Stromal cell of bone marrow (primary cell): ENCODE measurements around the gene SLC1A7.

Experiments
- DNase-seq: peaks from one replicate; pipeline ENCODE4 v3.0.0-alpha.2; 2012; ENCODE audit warnings: low read depth

SLC1A7 gene

DNA sequence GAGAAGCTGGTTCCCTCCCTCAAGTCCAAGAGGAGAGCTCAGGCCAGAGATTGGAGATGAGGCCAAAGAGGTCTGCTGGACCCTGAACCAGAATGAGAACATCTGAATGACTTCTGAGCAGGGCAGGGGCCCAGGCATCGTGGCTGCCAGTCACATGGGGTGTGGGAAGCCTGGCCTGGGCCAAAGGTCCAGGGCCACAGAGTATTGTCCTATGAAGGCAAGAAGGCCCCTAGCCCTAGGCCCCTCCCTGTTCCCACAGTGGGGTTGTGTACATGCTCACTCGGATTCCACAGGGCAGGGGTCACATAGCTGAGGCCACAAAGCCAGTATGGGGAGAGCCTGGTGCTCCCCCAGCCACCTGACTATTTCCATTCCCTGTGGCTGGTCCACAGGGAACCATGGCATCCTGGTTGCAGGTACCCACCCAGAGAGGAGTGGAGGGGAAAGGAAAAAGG, 18.5 kb upstream of the SLC1A7 start:
- DNase-seq = no peak

DNA sequence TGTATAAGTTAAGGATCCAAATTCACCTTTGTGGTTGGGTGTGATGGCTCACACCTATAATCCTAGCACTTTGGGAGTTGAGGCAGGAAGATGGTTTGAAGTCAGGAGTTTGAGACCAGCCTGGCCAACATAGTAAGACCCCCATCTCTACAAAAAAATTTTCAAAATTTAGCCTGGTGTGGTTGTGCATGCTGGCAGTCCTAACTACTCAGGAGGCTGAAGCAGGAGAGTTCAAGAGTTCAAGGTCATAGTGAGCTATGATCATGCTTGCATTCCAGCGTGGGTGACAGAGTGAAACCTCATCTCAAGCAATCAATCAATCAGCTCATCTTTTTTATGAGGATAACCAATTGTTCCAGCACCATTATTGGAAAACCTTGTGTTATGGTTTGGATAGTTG, 16.5 kb upstream of the SLC1A7 start:
- DNase-seq = no peak

DNA sequence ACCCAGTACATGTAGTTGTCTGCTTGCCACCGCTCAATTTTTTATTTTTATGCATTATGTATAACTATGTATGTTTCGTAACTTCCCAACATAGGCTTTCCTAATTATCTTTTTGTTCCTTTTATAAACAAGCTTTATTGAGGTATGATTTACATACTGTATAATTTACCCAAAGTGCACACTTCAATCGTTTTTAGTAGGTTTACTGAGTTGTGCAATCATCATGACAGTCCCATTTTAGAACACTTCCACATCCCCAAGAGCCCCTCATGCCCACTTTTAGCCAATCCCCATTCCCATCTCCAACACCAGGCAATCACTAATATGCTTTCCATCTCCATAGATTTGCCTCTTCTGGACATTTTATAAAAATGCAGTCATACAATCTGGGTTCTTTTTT, 14.3 kb upstream of the SLC1A7 start:
- DNase-seq = no peak

DNA sequence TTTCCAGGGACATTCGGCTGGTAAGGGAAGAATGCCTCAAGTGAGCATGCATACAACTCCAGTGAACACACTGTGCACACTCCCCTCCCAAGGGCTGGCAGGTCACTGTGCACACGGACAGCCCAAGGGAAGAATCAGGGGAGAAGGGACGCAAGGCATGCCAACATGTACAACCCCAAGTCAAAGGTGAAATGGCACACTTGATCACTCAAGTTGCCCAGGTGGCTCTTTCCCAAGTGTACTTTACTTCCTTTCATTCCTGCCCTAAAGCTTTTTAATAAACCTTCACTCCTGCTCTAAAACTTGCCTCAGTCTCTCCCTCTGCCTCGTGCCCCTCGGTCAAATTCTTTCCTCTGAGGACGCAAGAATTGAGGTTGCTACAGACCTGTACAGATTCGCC, 13.5 kb upstream of the SLC1A7 start:
- DNase-seq = no peak

DNA sequence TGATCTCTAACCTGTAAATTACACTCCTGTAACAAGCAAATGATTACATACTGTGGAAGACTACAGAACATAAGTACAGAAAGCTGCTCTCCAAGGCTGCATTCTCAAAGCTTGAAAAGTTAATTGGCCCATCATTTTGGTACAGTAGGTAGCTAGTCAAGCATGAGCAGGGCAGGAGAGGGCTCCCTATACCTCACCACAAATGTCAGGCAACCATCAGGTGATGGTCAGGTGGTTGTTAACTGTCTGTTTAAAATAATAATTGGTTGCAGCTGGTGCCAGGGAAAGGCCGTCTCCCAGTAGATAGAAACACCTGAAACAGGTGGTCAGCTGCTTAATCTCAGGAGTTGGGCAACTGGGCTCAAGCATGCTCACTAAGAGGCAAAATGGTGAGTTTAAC, 13.1 kb upstream of the SLC1A7 start:
- DNase-seq = no peak

DNA sequence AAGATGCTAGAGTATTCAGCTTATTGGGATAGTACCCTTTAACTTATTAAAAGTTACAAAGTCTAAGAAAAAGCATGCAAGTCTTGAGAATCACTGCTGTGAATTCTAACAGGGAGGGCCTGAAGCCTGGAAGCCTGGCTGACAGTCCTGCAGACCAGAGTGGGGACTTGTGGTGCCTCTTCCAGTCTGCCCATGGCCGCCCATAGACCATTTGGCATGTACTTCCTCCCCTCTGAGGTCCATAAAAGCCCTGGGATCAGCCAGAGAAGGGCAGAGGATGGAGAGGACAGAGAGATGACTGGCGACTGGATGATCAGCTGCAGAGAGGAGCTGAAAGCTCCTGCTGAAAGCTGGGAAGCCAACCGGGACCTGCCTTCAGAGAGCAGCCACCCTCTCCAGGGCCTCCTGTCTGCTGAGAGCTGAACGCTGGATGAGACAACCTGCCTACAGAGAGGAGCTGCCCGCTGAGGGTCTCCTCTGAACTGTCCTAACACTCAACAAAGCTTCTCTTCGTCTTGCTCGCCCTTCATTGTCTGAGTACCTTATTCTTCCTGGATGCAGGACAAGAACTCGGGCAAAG, 12.5 kb upstream of the SLC1A7 start:
- no peak for DNase-seq

DNA sequence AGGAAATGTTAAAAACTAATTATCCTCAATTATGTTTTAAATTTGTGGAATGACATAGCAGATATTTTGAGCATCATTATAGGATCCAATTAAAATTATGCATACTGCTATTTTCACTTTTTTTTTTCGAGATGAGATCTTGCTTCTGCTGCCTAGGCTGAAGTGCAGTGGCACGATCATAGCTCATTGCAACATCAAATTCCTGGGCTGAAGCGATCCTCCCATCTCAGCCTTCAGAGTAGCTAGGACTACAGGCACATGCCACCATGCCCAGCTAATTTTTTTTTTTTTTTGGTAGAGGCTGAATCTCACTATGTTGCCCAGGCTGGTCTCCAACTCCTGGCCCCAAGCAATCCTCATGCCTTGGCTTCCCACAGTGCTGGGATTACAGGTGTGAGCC, 11.3 kb upstream of the SLC1A7 start:
- DNase-seq = no peak

DNA sequence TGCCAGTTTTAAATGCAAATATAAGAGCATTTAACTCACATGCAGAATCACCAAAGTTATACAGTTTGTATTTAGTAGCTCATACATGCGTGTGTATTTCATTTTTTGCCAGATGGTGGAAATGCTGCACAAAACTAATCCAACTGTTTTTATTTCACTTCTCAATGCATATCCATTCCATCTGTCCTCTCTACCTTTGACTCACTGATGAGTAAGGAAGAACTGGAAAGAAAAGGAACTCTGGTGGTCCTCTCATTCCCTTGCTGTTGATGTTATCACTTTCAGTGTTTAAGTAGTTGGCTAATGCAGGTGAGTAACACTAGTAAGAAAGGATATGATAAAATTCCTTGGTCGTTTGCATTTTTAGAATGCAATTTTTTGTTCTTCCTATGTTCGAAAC, 5.7 kb upstream of the SLC1A7 start:
- no peak for DNase-seq

DNA sequence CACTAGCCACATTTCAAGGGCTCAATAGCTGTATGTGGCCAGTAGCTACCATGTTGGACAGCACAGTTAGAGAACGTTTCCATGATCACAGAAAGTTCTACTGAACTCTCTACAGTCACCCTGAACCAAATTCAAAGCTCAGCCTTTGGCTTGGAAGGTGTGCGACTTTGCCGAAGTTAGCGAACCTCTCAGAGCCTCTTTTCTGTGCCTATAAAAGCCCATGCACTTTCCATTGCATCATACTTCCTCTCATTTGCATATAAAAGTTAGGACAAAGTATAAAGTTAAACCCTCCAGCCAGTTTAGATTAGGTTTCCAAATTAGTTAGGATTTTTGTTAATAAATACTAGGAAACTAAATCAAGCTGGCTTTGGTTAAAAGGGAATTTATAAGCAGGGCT, 4.7 kb upstream of the SLC1A7 start:
- no peak for DNase-seq

DNA sequence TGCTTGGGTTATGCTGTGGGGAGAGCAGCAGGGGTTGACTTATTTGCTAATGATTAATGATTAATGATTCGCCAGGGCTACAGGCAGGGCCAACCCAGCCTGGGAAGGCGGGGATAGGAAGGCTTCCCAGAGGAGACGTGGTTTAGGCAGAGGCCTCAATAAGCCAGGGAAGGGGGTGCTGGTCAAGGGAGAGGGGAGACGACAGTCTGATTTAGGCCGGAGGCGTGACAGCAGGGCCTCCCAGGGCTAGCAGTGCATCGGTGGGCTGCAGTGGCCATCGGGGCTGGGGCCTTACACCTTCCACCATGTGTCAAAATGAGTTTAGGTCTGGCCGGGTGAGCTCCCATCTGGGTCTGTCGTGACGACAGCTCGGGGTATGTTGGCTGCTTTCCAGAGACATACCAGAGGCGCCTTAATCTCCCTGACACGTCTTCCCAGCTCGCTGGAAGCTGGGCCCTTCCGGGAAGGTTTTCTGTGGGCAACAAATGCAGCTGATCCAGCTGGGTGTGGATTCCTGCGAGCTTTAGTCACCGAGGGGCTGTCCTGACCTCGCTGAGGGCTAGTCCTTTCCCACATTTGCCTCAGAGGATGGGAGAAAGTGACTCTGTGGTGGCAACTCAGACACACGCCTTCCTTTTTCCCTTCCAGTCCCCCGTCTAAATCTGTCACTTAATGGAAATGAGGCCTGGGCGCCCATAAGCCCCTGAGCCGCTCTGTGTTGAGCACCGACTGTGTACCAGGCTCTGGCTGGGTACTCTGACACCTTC, 3.7 kb upstream of the SLC1A7 start:
- peak; percentile 96 for DNase-seq

DNA sequence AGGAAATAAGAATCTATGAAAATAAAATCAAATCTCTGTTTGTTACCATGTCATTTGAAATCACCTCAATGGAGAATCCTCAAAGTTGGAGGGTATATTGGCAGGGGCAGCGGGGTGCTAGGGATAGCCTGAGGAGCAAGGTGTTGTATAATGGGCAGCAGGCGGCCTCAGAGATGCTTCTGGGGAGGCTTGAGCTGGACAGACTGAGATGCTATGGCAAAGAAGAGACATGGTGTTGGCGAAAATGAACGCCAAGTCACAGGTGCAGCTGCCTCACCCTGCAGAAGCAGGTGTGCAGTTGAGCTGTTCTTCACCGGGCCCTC, 3.1 kb upstream of the SLC1A7 start:
- no peak for DNase-seq

DNA sequence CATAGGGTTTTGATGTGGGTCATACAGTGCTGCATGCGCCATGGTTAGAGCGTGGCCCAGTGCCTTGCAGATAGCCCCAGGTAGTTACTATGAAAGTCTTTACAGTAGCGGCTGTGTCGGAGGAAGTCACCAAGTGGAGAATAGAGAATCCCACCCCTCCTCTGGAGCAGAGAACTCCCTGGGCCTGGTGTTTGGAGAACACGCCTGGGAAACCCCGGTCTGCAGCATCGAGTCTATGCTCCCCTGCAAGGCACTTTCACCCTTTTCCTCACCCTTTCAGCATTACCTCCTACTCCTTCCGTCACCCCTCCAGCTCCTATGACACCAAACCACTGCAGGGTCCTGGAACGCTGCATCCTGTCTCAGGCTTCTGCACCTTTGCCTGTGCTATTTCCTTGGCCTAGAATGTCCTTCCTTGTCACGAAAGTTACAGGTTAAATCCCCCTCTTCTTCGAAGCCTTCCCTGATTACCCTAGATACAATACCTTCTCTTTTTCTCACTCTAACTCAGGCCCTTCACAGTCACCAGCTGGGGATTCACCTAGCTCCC, 2.7 kb upstream of the SLC1A7 start:
- no peak for DNase-seq

DNA sequence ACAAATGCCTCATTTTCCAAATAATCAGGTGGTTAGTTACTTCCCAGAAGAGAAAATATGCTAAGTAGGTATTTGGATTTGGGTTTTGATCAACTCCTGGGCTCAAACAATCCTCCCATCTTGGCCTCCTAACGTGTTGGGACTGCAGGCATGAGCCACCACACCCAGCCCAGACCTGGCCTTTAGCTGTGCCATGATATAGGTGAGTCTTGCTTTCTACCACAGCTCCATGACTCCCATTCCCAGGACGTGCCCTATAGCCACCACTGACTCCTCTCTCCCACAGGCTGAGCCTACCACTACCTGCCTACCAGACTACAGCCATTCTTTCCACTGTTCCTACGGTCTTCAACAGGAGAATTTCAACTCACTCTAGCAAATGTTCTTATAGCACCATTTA, 1.8 kb upstream of the SLC1A7 start:
- no peak for DNase-seq

DNA sequence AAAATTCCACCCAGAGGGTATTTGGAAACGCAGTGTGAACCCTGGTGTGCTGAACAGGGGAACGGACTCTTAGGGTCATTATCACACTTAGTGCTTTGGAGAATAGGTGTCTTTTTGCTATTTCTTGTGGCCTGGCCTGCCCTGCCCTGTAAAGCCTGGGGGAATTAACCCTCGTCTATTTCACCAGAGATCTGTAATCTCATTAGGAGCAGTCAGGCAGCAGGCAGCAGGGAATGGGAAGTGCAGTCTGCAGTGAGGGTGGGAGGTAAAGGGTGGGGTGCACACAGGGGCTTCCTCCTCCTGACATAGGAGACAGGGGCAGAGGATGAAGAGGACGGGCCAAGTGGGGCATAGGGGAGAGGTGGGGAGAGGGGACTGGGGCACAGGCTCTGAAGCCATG, 1.1 kb upstream of the SLC1A7 start:
- no peak for DNase-seq

DNA sequence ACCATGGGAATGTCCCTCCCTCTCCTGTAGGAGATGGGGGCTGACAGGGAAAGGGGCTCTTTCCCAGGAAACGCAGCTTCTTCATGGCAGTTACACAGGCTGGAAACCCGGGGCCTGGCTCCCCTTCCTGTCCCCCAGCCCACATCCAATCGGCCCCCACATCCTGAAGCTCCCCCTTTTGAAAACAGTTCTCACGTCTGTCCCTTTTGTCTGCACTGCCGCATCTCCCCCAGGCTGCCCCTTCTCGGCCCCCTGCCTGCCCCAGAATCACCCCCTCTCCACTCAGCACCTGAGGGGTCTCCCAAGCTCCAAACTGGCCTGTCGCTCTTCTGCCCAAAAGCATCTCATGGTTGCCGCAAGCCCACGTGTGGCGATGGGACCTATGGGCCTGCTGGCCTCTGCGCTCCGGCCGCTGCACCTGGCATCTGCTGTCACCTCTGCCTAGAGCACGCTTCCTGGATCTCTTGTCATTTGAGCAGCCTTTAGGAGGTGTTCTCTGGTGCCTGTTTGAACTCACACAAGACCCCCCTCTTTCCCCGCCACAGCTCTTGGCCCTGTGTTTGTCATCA, 867 bp downstream of the SLC1A7 start:
- no peak for DNase-seq

DNA sequence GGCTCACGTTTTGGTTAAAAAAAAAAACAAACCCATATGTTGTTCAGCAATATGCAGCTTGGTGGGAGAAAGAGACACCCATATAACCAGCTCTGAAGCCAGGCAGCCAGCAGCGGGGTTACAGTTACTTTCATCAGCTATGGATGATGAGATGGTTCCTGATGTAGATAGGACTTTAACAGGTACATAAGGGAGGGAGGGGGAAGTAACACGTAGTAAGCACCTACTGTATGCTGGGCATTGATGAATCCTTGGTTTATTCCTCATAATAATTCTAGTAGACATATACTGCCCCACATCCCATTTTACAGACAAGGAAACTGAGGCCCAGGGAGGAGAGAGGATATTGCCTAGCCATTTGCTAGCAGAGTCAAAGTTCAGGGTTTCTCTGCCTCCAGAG, 2.0 kb downstream of the SLC1A7 start:
- DNase-seq = no peak

DNA sequence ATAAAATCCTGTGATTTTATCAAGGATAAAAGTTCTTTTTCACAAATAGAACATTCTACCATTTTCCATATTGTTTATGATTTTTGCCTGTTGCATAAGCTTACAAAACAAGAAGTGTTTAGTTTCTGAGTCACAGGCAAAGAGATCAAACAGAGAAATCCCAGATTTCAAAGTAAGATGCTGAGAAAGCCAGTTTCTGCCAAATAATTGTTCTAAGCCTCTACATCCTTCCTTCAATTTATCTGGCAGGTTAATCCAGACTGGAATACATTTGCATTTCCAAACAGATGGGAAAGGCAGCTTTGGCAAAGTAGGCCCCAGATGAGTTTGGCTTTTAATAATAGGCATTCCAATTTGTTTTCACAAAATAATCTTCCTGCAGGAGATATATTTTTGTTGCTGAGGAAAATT, 2.5 kb downstream of the SLC1A7 start:
- DNase-seq = no peak

DNA sequence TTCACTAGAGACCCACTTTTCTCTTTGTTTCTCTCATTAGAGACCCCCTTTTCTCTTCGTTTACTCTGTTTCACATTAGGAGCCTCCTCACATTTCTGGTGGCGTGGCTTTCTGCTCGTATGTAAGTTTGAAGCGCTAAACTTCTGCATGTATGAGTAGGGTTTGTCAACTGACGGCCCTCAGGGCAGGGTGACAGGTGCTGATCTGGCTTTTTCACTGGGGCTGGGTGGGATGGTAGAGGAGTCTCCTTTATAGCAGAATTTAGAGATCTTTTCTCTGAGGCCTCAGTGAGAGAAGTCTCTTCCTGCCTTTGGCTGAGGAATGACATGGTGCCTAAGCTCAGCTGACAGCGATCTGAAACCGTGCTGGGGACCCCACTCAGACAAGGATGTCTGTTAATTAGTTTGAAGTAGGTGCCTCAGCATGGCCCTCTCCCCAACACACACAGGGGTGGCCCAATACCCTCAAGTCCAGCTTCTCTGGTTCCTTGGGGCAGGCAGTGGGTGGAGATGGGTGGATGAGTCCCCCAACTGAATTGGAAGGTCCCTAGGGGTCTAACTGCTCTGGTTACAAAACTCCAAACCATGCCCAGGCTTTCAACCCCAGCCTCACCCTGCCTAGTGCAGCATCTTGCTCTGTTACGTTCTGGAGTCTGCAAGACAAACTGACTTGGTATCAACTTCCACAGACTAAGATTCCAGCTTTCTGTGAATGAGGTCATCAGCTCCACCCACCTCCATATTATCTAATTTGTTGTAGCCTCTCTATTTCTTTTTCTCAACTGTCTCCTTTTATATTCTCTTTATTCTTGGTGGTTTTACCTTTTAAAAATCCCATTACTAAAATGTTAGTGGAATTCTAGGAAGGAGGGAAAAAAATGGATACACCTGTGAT, 3.2 kb downstream of the SLC1A7 start:
- DNase-seq = no peak

DNA sequence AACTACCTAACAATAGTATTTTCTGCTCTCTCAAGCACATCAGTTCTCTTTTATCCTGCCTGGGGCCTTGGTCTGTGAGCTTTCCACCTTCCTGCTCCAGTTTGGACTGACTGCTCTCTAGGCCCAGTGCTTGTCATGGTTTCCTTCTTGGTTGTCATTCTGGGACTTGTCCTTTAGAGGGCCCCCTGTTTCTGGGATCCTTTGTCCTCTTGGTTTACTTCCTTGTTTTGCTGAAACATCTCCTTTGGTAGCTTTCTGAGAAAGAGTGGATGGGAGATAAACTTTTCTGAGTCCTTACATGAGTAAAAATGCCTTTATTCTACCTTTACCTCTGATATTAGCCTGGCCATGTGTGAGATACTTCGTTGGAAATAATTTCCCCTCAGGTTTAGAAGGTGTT, 4.7 kb downstream of the SLC1A7 start:
- no peak for DNase-seq

DNA sequence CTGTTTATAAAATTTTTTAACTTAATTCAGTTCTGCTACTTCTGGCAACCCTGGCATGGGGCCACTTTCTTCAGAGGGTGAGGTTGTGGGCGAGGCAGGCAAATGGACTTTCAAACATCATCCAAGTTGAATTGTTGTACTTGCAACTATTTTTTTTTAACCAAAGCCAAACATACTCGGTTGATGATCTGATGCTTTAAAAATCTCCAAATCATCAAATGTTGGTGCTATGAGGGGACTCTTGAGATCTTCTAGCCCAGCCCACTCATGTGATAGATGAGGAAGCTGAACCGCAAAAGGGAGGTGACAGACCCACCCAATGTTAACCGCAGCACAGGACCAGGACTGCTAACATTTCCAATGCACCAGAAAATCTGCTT, 6.7 kb downstream of the SLC1A7 start:
- DNase-seq = peak; percentile 97

DNA sequence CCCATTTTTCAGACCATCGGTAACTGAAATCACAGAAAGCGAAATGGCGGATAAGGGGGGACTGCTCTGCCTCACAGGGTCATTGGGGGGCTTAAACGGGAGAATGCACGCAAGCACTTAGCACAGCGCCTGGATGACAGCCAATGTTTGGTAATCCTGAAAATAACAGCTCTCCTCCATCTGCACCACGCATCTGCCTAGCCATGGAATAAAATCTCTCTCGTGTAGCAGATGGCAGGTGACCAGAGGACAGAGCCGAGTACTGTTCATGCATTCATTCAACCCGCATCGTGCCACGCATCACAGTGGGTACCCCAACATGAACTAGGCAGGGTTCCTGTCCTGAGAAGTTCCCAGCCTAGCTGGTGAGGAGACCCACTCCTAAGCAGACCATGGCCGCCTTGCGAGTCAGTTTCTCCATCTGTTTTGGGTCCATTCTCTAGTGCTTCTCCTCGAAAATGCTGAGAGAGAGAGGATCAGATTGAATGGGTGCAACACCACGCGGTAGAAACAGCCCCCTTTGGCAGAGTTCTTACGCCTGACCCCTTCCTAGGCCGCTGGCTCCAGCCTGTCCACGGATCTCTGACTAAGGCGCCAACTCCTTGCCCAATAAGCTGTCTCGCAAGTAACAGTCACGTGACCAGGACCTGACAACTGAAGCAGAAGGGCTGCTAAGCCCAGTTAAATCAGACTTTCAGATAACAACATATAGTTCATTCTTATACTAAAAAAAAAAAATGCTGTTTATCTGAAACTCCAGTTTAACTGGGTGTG, 7.3 kb downstream of the SLC1A7 start:
- no peak for DNase-seq

DNA sequence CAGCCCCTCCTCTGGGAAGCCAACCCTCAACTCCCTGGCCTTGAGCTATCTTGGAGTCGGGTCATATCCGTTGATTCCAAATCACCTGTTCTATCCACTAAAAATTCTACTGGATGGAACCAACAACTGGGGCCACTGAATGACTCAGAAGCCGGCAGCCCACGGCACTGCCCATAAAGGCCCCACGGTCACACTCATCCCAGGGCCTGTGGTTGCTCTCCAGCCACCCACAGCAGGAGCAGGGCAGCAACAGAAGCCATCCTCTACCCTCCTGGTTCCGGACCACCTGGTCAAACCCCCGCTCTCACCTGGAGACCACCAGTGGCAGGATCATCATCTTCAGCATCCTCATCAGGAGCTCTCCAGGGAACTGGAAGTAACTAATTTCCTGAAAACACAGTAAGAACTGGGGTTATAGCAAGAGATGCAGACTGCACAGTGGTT, 8.4 kb downstream of the SLC1A7 start:
- DNase-seq = no peak
